Suprapubic skin (tissue), 3 donors: ENCODE data around the gene SAMD4A.

ENCODE experiments used
- EP300 ChIP-seq: sonication (generic); formaldehyde crosslinking; IDR thresholded peaks from one replicate; pipeline ENCODE4 v1.6.1; 2017; ENCODE audit warnings: antibody characterized with exemption
- POLR2A ChIP-seq, 2 donors: fragments of 450-650 bp; IDR thresholded peaks; one replicate each; pipeline ENCODE4 v1.6.1; 2017; ENCODE audit warnings: antibody characterized with exemption in 2 of 2, mild to moderate bottlenecking in 2 of 2, moderate library complexity in 2 of 2
- TF ChIP-seq, protein P1 (sequence below), 2 donors: fragments of 200-600 bp in 1 of 2; fragments of 450-650 bp in 1 of 2; sonication (generic) in 1 of 2; IDR thresholded peaks; one replicate each; pipeline ENCODE4 v1.5.1; 2016 to 2019; ENCODE audit warnings: antibody characterized with exemption in 2 of 2, mild to moderate bottlenecking in 1 of 2, moderate library complexity in 1 of 2

DNA sequence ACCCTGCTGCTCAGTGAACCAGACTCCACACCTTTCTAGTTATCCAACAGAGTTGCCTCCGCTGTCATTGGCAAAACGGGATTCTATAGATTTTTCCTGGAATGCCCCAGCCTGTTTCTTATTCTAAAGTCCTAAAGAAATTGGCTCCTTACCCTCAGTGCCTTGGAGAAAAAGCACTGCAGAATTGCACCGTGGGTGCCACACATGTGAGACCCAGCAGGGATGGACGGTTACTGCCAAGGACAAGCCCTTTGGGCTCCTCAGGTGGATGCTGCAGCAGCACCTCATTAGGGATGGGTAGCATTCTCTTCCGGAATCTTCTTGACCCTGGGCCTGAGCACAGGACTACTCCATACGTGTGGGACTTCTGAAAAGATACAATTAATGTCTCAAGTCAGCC lies 214.2 kb downstream of the SAMD4A start:
- TF ChIP-seq, protein P1, sequence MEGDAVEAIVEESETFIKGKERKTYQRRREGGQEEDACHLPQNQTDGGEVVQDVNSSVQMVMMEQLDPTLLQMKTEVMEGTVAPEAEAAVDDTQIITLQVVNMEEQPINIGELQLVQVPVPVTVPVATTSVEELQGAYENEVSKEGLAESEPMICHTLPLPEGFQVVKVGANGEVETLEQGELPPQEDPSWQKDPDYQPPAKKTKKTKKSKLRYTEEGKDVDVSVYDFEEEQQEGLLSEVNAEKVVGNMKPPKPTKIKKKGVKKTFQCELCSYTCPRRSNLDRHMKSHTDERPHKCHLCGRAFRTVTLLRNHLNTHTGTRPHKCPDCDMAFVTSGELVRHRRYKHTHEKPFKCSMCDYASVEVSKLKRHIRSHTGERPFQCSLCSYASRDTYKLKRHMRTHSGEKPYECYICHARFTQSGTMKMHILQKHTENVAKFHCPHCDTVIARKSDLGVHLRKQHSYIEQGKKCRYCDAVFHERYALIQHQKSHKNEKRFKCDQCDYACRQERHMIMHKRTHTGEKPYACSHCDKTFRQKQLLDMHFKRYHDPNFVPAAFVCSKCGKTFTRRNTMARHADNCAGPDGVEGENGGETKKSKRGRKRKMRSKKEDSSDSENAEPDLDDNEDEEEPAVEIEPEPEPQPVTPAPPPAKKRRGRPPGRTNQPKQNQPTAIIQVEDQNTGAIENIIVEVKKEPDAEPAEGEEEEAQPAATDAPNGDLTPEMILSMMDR (IDR thresholded peaks at IDR 0.05) = no peak
- TF ChIP-seq POLR2A (IDR thresholded peaks at IDR 0.05) (no peak), EP300 (no peak)
